H1 (cell line): ENCODE results near the gene FERMT1. TPM values are rescaled to one million over a fixed set of nuclear protein-coding genes. Genes with fewer than 3 reads are reported as not detected.

ENCODE experiments used
- polyA plus RNA-seq, 7 experiments: library from polyadenylated mRNA; depleted of rRNA in 3 of 7; stranded (reverse) in 5 of 7; unstranded in 2 of 7; fragments of >200 nt in 5 of 7; fragments of 200-250 nt in 2 of 7; gene quantifications; 1 replicate in 5 of 7; 2 replicates in 1 of 7; 4 replicates in 1 of 7; pipeline versions ENCODE4 v1.2.1 to v1.2.3, GENCODE V29; 2011 to 2013; ENCODE audit warnings: missing spikeins in 2 of 7, mixed read lengths in 2 of 7
- total RNA-seq: library from RNA; stranded (reverse); fragmentation: NEBNext Ultra II Directional; extraction: Animal tissue kit (Norgen Biotek cat#: 25700); gene quantifications from 2 replicates; pipeline ENCODE4 v1.2.1, GENCODE V29; 2021

Gene FERMT1
- total and polyA plus RNA-seq, 2 of the 8 experiments (the other 6 are each of a cell fraction or from before 2014, with no cell fraction given): 4.2 to 17.8 TPM

Other genes with a start within 250 kb of the FERMT1 start
- gene CHGB, start 211.5 kb downstream of the FERMT1 start, total RNA-seq: 2.0 and 2.8 TPM in 2 replicates
- gene CHGB, start 211.5 kb downstream of the FERMT1 start, polyA plus RNA-seq (2011; rRNA removed): 1.0 and 1.1 TPM in 2 replicates
- 21.2 and 23.3 TPM in 2 replicates for gene TRMT6, start 172.5 kb downstream of the FERMT1 start, total RNA-seq
- gene TRMT6, start 172.5 kb downstream of the FERMT1 start, polyA plus RNA-seq (2011; rRNA removed): 5.0 and 6.9 TPM in 2 replicates
- 30.7 and 31.9 TPM in 2 replicates for gene MCM8, start 172.4 kb downstream of the FERMT1 start, total RNA-seq
- 5.0 and 7.1 TPM in 2 replicates for gene MCM8, start 172.4 kb downstream of the FERMT1 start, polyA plus RNA-seq (2011; rRNA removed)
- 42.6 and 50.2 TPM in 2 replicates for gene CRLS1, start 116.9 kb downstream of the FERMT1 start, total RNA-seq
- 39.8 and 95.8 TPM in 2 replicates for gene CRLS1, start 116.9 kb downstream of the FERMT1 start, polyA plus RNA-seq (2011; rRNA removed)
- 0.61 and 0.89 TPM in 2 replicates for gene LRRN4, start 69.0 kb downstream of the FERMT1 start, total RNA-seq
- gene LRRN4, start 69.0 kb downstream of the FERMT1 start, polyA plus RNA-seq (2011; rRNA removed): 0.21 and 0.30 TPM in 2 replicates